ENCODE measurements around the gene CRACR2B.

CRACR2B gene

GRCh38 chr11:833849-834311 lies 6.2 kb downstream of the CRACR2B start:
- ChIA-PET CTCF (interaction anchor here (0.7 to 1.4 kb wide), 2 partner anchors 9 to 549 kb away, joined by 3 to 4 read pairs; partner anchors contain the start of gene TSPAN4), POLR2A (interaction anchor here (0.6 to 8.0 kb wide), 7 partner anchors 9 to 77 kb away, joined by 3 to 63 read pairs (median 5); partner anchors contain the start of genes CHID1, PNPLA2, POLR2L and RPLP2)
- DNase-seq (ENCODE audit: extremely low spot score) = no peak
- TF ChIP-seq, protein P1, sequence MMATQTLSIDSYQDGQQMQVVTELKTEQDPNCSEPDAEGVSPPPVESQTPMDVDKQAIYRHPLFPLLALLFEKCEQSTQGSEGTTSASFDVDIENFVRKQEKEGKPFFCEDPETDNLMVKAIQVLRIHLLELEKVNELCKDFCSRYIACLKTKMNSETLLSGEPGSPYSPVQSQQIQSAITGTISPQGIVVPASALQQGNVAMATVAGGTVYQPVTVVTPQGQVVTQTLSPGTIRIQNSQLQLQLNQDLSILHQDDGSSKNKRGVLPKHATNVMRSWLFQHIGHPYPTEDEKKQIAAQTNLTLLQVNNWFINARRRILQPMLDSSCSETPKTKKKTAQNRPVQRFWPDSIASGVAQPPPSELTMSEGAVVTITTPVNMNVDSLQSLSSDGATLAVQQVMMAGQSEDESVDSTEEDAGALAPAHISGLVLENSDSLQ (IDR thresholded peaks at IDR 0.05) = no peak
- TF ChIP-seq L3MBTL2 (conservative IDR thresholded peaks at IDR 0.05) = no peak
- TF ChIP-seq SP1 (IDR thresholded peaks at IDR 0.05) = no peak

GRCh38 chr11:834371-835316 lies 6.9 kb downstream of the CRACR2B start:
- ChIA-PET CTCF (interaction anchor here (0.7 to 1.4 kb wide), 2 partner anchors 8 to 548 kb away, joined by 3 to 4 read pairs; partner anchors contain the start of gene TSPAN4), POLR2A (interaction anchor here (0.6 to 8.0 kb wide), 8 partner anchors 8 to 76 kb away, joined by 3 to 63 read pairs (median 4); partner anchors contain the start of genes CHID1, PNPLA2, POLR2L and RPLP2)
- DNase-seq (ENCODE audit: extremely low spot score) = no peak
- TF ChIP-seq, protein P1 (IDR thresholded peaks at IDR 0.05) = no peak
- TF ChIP-seq CTBP1 (IDR thresholded peaks at IDR 0.05; ENCODE audit: borderline replicate concordance) = no peak
- TF ChIP-seq ELF4 (IDR thresholded peaks at IDR 0.05) = no peak
- no peak for TF ChIP-seq LEF1 (IDR thresholded peaks at IDR 0.05; ENCODE audit: borderline replicate concordance)
- no peak for TF ChIP-seq SUZ12 (IDR thresholded peaks at IDR 0.05)
- no peak for TF ChIP-seq NFRKB (IDR thresholded peaks at IDR 0.05)

DNA sequence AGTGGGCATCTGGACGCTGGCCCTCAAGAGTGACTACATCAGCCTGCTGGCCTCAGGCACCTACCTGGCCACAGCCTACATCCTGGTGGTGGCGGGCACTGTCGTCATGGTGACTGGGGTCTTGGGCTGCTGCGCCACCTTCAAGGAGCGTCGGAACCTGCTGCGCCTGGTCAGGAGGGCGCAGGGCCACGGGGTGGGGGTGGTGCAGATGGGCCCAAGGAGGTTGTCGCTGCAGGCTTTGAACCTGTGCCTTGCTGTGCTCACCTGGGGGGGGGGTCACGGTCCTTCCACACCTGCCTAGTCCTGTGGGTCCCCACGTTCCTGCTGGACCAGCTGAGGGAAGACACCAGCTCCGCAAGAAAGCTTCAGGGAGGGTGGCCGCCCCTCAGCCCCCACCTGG lies 8.6 kb downstream of the CRACR2B start:
- ChIA-PET POLR2A (no interaction called here), CTCF (no interaction called here)
- no peak for DNase-seq (ENCODE audit: extremely low spot score)
- TF ChIP-seq FOXM1 (IDR thresholded peaks at IDR 0.05; ENCODE audit: borderline replicate concordance) = no peak
- TF ChIP-seq SUZ12 (IDR thresholded peaks at IDR 0.05) = no peak
- TF ChIP-seq BHLHE40 (IDR thresholded peaks at IDR 0.05; ENCODE audit: borderline replicate concordance) = no peak
- TF ChIP-seq FOXA1 (IDR thresholded peaks at IDR 0.05) = no peak
- TF ChIP-seq, protein P1 (IDR thresholded peaks at IDR 0.05) = no peak
- TF ChIP-seq ARNT (IDR thresholded peaks at IDR 0.05) = no peak
- no peak for TF ChIP-seq SP1 (IDR thresholded peaks at IDR 0.05)
- TF ChIP-seq HDGF (IDR thresholded peaks at IDR 0.05; ENCODE audit: borderline replicate concordance) = no peak
- no peak for TF ChIP-seq NFRKB (IDR thresholded peaks at IDR 0.05)
- no peak for TF ChIP-seq LEF1 (IDR thresholded peaks at IDR 0.05; ENCODE audit: borderline replicate concordance)
- no peak for TF ChIP-seq ZNF384 (IDR thresholded peaks at IDR 0.05)

DNA sequence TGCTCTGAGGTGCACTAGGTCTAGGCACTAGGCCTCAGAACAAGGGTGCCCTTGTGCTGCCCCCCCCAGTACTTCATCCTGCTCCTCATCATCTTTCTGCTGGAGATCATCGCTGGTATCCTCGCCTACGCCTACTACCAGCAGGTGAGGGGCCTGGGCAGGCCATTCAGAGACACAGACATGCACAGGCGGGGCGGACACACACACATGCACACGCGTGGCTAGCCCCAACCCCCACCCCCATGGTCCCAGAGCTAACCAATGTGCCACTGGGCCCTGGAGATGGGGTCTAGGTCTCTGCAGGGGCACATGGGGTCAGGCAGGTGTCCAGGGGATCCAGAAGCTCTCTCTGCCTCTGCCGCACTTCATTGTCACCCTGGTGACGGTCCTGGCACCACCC lies 9.0 kb downstream of the CRACR2B start:
- no peak for TF ChIP-seq ARNT (IDR thresholded peaks at IDR 0.05)
- no peak for TF ChIP-seq ELF4 (IDR thresholded peaks at IDR 0.05)
- no peak for TF ChIP-seq FOXA1 (IDR thresholded peaks at IDR 0.05)
- TF ChIP-seq L3MBTL2 (conservative IDR thresholded peaks at IDR 0.05) = no peak
- DNase-seq (ENCODE audit: extremely low spot score) = no peak
- POLR2A ChIA-PET = no interaction called here
- CTCF ChIA-PET = interaction anchor here (0.7 kb wide), 1 partner anchor 40 kb away, joined by 3 read pairs; no protein-coding TSS in a partner anchor

DNA sequence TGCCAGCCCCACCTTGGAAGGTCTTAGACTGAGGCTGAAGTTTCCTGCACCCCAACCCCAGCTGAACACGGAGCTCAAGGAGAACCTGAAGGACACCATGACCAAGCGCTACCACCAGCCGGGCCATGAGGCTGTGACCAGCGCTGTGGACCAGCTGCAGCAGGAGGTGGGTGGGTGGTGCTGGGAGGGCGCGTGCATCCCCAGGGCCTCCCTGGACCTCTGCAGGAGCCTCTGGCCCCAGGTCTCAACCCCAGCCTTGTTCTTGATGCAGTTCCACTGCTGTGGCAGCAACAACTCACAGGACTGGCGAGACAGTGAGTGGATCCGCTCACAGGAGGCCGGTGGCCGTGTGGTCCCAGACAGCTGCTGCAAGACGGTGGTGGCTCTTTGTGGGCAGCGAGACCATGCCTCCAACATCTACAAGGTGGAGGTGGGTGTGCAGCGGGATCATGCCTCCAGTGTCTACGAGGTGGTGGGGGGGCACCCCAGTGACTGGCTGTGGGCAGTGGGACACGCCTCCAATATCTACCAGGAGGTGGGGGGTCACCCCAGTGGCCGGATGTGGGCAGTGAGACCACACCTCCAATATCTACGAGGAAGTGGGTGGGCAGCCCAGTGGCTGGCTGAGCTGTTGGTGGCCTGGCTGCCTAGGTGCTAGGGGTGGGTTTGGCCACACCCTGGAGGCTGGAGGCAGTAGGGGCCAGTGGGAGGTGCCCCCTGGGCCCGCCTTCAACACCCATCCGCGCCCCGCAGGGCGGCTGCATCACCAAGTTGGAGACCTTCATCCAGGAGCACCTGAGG lies 9.7 kb downstream of the CRACR2B start:
- no peak for TF ChIP-seq FOXM1 (IDR thresholded peaks at IDR 0.05; ENCODE audit: borderline replicate concordance)
- TF ChIP-seq L3MBTL2 (conservative IDR thresholded peaks at IDR 0.05) = no peak
- TF ChIP-seq CTBP1 (IDR thresholded peaks at IDR 0.05; ENCODE audit: borderline replicate concordance) = no peak
- no peak for TF ChIP-seq ZNF384 (IDR thresholded peaks at IDR 0.05)
- POLR2A ChIA-PET = interaction anchor here (0.9 to 1.5 kb wide), 2 partner anchors 18 to 28 kb away, joined by 3 read pairs; partner anchors contain the start of genes PNPLA2 and RPLP2
- no peak for DNase-seq (ENCODE audit: extremely low spot score)
- CTCF ChIA-PET = interaction anchor here (0.7 kb wide), 1 partner anchor 41 kb away, joined by 3 read pairs; no protein-coding TSS in a partner anchor

- CTCF ChIA-PET = no interaction called here
- no peak for DNase-seq (ENCODE audit: extremely low spot score)
Observed at GRCh38 chr11:837990-838307, 10.2 kb downstream of the CRACR2B start.

More at GRCh38 chr11:837990-838307, 10.2 kb downstream of the CRACR2B start:
- TF ChIP-seq L3MBTL2 (conservative IDR thresholded peaks at IDR 0.05) (no peak), BHLHE40 (IDR thresholded peaks at IDR 0.05; ENCODE audit: borderline replicate concordance) (no peak), TARDBP (IDR thresholded peaks at IDR 0.05) (no peak), ZNF384 (IDR thresholded peaks at IDR 0.05) (no peak), NFRKB (IDR thresholded peaks at IDR 0.05) (no peak), SP1 (IDR thresholded peaks at IDR 0.05) (no peak), HDGF (IDR thresholded peaks at IDR 0.05; ENCODE audit: borderline replicate concordance) (no peak), LEF1 (IDR thresholded peaks at IDR 0.05; ENCODE audit: borderline replicate concordance) (no peak), FOXK2 (IDR thresholded peaks at IDR 0.05) (no peak), FOXM1 (IDR thresholded peaks at IDR 0.05; ENCODE audit: borderline replicate concordance) (no peak)
- TF ChIP-seq, protein P1 (IDR thresholded peaks at IDR 0.05) = no peak
- POLR2A ChIA-PET = interaction anchor here (0.9 to 1.5 kb wide), 2 partner anchors 19 to 29 kb away, joined by 3 read pairs; partner anchors contain the start of genes PNPLA2 and RPLP2

All from HEK293T (cell line).